GM21447 (cell line): ENCODE results near the gene CDK5RAP2.
"Not testable (repeated sequence)": the region's sequence is repeated elsewhere in the genome, so short reads cannot be mapped to it uniquely, and the experiment has no call there.

Source experiments
- ATAC-seq: cut with Tn5 transposase; IDR thresholded peaks from one replicate; pipeline ENCODE4 v1.9.1; 2021; ENCODE audit not compliant: unreplicated experiment

The CDK5RAP2 gene

GRCh38 chr9:120474591-120475243 lies 105.2 kb downstream of the CDK5RAP2 start:
- ATAC-seq: no peak

GRCh38 chr9:120473608-120474007 lies 106.4 kb downstream of the CDK5RAP2 start:
- no peak for ATAC-seq

GRCh38 chr9:120465685-120466407 lies 114.1 kb downstream of the CDK5RAP2 start:
- no peak for ATAC-seq

DNA sequence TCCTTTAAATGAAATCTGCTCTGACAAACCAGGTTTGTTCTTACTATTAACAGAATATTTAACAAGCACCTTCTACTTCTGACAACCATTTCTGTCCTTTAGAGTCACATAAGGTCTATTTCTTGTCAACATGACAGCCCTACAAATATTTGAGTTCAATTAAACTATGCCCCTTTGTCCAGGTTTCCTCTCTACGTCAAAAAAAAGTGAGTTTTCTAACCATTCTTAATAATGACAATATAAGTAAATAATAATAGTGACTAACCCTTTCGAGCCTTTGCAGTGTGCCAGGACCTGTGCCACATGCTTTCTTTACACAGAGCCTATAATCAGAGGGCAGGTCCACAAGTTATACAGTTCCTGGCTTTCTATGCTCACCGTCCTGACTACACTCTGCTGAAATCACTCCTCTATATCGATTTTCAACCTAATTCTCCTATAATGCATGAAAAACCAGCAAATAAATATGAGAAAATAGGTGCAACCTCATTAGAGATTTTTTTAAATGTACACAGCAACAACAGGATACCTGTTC lies 115.0 kb downstream of the CDK5RAP2 start:
- no peak for ATAC-seq

DNA sequence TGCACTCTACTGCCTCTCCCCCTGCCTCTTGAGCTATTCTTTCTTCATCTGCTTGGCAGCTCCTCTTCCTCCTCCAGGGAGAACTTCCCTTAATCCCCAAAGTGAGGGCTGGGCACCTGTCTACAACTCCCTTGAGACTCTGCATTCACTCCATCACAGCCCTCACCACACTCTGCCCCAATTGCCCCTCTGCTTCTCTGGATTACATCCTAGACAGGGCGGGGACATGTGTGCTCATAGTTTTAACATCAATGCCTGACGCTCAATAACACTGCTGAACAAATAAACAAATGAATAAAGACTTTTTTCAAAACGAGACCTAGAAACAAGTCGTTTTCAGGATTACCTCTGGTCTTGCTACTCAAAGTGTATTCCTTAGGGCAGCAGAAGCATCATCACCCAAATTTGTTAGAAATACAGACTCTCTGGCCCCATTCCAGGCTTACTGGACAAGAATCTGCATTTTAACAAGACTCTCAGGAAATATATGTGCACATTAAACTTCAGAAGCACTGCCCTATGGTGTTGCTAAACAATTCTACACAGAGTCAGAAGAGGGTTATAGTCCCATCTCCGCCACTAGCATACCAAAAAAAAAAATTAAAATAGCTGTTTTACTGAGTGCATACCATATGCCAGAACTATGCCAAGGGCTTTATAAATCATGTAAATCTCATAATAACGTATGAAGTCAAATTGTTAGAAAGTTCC lies 115.6 kb downstream of the CDK5RAP2 start:
- ATAC-seq: no peak

DNA sequence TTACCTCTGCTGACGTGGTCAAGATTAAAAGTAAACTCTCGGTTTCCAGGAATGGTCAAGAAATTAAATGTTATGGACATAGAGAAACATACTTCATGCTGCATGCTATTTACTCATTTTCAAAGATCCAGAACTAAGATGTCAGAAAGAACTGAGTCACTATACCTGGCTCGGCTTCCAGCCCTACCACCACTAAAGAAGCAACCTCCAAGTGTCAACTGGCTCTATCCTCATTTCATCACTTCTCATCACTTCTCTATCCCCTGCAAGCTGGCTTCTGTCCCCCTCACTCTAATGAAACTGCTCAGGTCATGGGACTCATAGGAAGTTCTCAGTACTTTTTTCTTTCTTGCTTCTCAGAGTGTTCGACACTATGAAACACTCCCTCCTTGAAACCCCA lies 116.2 kb downstream of the CDK5RAP2 start:
- no peak for ATAC-seq

DNA sequence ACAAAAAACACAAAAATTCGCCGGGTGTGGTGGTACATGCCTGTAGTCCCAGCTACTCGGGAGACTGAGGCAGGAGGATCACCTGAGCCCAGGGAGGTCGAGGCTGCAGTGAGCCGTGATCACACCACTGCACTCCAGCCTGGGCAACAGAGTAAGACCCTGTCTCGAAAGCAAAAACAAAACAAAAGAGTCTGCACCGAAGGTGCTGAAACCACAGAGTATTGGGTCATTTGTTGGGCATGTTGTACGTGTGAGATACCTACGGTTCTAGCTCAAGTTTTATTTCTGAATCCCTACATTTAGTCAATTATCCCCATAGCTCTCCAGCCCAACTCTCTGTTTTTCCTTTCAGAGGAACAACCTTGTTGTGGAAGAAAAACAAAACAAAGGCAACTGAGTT lies 118.3 kb downstream of the CDK5RAP2 start:
- not testable (repeated sequence) for ATAC-seq

- no peak for ATAC-seq
Measured at GRCh38 chr9:120456218-120456617, 123.7 kb downstream of the CDK5RAP2 start.

DNA sequence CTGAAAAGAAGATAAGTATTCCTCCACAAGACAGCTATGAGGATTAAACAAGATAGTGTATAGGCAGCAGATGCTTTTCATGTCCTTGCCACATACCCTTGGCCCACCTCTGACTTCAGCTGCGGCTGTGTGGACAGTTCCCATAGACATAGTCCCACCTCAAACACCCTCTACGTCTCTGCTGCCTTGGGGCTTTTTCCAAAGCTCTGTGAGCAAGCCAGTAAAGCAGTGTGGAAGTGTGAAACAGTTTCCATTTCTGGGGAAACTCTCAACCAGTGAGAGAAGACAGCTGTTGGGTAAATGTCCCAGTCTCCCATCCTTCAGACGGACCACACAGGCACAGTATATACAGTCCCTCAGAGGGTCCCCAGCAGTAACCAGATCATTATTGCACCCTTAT lies 125.5 kb downstream of the CDK5RAP2 start:
- no peak for ATAC-seq

DNA sequence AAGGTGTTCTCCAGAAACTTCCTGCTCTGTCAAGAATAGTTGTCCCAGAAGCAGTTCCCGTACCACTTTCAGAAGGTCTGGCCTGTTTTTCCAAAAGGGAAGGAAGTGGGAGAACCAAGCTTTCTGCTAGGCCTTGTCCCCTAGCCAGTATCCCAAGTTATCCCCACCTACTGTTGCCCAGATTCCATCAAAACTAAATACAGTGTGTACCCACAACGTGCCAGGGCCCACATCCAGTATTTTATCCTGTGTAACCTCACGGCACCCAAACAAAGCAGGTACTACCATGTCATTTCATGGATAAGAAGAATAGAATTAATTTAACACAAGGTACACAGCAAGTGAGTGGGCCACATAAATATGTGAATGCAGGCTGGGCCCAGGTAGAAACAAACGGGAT lies 126.2 kb downstream of the CDK5RAP2 start:
- ATAC-seq: no peak

GRCh38 chr9:120452631-120453030 lies 127.3 kb downstream of the CDK5RAP2 start:
- no peak for ATAC-seq

DNA sequence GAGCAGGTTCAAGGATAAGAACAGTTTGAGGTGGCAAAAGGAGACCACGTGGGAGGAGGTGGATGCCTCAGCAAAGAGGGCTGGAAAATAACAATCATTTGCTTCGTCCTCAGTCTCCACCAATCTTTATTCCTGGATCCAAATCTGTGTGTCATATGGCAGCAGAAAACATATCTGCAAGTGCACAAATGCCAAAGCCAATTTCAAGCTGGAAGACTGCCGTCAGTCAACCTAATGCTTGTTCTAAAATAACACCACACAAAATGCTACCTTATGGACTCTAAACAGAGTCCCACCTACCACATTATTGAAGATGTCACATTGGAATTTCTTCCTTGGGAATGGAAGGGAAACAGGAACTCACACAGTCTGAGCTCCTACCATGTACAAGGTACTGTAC lies 129.1 kb downstream of the CDK5RAP2 start:
- ATAC-seq: no peak

- no peak for ATAC-seq
Measured at GRCh38 chr9:120449566-120449965, 130.4 kb downstream of the CDK5RAP2 start.

- ATAC-seq: no peak
Measured at GRCh38 chr9:120447959-120448500, 131.9 kb downstream of the CDK5RAP2 start.

DNA sequence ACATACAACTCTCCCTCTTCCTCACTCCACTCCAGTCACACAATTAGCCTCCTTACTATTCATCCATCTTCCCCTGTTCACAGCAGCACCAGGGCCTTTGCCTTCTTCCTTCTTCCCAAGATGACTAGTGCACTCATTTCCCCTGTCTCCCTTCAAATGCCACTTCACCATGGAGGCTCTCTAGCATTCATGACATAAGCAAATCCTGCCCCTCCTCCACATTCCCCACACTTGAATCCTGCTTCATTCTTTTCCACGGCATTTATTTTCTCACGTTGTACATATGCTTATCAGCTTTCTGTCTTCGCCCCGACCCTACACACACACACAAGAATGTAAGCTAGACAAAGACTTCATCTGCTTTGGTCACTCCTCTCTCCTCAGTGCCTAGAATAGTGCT lies 133.3 kb downstream of the CDK5RAP2 start:
- no peak for ATAC-seq

- ATAC-seq: no peak
Measured at GRCh38 chr9:120443976-120444375, 136.0 kb downstream of the CDK5RAP2 start.

- ATAC-seq: no peak
Measured at GRCh38 chr9:120443489-120443888, 136.5 kb downstream of the CDK5RAP2 start.

- no peak for ATAC-seq
Measured at GRCh38 chr9:120442308-120442995, 137.5 kb downstream of the CDK5RAP2 start.

- no peak for ATAC-seq
Measured at GRCh38 chr9:120441426-120442307, 138.3 kb downstream of the CDK5RAP2 start.

GRCh38 chr9:120440791-120441190 lies 139.2 kb downstream of the CDK5RAP2 start:
- ATAC-seq: no peak
